HG02970 (cell line): ENCODE results near the gene SEC61G.

Experiments used
- ATAC-seq: cut with Tn5 transposase; IDR thresholded peaks from one replicate; pipeline ENCODE4 v1.9.1; 2021; ENCODE audit warnings: mild to moderate bottlenecking, moderate library complexity, moderate number of reproducible peaks; ENCODE audit not compliant: unreplicated experiment, low FRiP score

SEC61G gene

DNA sequence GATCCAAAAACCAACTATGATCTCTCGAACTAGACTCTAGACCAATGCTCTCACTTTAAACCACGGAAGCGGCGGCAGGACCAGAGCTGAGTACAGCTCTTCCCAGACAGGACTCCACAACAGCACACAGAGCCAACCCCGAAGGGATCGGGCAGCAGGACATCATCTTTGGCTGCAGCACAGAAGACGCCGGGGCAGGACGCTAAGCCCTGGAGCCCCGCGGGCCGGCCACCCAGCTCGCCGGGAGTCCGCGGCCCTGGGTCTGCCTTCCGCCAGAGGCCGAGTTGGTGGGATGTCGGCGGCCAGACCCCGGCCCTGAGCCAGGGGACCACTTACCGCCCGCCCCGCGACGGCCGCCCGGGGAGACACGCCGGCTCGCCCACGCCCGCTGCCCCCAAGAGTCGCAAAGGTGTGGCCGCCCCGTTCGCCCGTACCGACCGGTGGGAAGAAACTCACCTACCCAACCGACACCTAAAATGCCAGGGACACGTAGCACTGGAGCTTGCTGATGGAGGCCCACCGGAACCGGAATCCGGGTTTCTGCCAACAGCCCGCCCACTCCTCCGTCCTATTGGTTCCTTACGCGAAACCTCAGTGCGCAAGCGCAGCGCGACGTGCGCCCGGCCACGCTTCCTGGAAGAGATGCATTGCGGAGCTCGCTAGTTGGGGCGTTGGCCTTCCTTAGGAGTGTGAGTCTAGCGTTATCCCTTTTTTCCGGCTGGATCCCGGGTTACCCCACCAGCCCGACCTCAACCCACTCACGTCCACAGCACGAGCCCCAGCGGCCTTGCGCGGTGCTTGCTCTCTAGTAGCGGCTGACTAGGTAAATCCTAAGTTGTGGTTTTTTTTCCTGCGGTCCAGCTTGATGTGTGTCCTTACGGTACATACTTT lies at the start of gene SEC61G:
TSS of gene SEC61G (minus strand) at position 510 of the 891 bp plus-strand sequence. CDS start 1,623 bp downstream, outside the sequence.
- peak; percentile 99 for ATAC-seq

DNA sequence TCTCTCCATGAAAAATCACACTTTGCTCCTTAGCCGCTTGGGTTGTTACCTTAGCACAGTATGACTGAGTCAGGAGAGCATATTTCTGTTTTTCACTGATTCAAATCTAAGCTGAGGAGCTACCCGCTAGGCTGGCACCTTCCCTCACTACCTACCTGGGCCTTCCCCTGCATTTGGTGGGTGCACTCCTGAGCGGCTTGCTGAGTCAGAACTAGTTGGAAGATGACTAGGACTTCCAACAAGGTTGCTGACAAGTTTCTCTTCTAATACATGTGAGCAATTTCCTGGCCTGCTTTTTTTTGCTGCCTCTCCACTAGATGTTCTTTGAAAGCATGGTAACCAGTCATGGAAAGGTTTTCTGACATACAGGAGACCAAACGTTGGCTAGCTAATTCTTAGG lies 43.8 kb upstream of the SEC61G start:
- no peak for ATAC-seq

DNA sequence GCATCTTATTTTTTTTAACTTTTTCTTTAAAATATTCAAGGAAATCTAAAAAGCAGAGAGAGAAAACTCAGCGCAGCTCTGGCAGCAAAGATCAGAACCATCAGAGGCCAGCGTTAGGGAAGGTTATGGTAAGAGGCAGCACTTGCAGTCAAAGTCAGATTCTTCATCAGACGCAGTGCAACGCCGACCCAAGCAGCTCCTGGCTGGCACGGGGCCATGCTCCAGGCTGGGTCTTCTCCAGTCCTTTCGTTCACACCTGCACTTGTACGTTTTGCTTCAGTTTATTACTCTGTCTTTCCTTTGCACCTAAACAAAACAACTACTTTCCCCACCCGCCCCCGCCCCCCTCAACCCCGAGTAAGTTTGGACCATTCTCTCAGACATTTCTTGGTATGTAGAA lies 43.1 kb upstream of the SEC61G start:
- ATAC-seq = no peak

GRCh38 chr7:54799792-54800191 lies 40.8 kb upstream of the SEC61G start:
- ATAC-seq = no peak

DNA sequence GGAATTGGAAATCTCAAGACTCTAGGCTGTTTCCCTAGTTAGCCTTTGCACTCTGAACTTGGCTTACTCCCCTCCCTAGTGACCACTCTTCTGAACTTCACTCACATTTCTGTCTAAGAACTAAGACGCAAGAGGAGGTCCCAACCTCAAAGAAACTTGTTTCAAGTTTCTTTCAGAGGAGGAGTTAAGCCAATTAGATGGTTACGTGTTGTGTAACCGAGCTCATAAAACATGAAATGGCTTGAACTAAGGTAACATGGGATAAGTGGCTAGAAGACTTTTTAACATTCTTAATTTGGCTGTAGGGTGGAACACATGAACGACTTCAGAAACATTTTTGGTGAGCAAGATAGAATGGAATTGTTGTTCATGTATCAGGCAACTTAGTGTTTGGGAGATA lies 39.5 kb upstream of the SEC61G start:
- no peak for ATAC-seq

- no peak for ATAC-seq
Observed at GRCh38 chr7:54796853-54797252, 37.8 kb upstream of the SEC61G start.

GRCh38 chr7:54796150-54796549 lies 37.1 kb upstream of the SEC61G start:
- no peak for ATAC-seq

DNA sequence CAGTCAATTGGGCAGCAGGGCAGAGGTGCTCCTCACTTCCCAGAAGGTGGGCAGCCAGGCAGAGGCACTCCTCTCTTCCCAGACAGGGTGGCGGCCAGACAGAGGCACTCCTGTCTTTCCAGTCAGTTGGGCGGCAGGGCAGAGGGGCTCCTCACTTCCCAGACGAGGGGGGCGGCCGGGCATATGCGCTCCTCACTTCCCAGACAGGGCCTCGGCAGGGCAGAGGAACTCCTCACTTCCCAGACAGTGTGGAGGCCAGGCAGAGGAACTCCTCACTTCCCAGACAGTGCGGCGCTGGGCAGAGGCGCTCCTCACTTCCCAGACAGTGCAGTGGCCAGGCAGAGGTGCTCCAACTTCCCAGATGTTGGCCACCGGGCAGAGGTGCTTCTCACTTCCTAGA lies 33.4 kb upstream of the SEC61G start:
- ATAC-seq = no peak

- ATAC-seq = no peak
Observed at GRCh38 chr7:54788664-54789063, 29.7 kb upstream of the SEC61G start.

DNA sequence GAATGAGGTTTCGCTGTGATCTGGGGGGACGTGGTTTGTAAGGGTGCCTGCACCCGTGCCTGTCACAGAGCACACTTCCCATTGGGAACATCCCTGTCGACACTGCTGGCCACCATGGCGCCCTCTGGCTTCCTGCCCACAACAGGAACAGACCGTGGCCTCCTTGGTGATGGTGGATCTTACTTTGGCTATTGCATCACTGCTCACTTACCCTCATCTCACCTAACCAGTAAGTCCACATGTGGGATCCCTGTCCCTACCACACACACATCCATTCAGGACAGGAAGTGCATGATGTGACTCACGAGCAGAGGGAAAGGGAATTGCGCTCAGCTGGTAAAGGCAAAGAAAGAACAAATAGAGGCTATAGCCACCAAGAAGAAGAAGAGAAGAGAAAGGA lies 26.2 kb upstream of the SEC61G start:
- ATAC-seq = no peak

- ATAC-seq = no peak
Observed at GRCh38 chr7:54783952-54784351, 24.9 kb upstream of the SEC61G start.

DNA sequence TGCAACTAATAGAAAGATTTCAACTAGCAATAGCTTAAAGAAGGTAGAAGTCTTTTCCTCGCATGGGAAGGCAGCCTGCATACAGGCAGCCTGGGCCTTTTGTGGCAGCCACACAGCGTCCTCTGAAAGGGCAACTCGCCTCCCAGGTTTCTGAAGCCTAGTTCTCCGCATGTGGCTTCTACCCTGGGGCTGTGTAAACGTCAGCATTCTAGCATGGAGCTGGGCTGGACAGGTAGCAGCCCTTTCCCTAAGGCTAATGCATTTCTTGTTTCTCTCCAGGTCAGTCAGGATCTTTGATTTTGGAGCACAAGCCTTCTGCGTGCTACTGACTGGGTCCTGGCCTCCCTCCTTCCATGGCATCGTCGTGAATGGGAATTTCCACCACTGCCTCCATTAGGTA lies 23.8 kb upstream of the SEC61G start:
- no peak for ATAC-seq

DNA sequence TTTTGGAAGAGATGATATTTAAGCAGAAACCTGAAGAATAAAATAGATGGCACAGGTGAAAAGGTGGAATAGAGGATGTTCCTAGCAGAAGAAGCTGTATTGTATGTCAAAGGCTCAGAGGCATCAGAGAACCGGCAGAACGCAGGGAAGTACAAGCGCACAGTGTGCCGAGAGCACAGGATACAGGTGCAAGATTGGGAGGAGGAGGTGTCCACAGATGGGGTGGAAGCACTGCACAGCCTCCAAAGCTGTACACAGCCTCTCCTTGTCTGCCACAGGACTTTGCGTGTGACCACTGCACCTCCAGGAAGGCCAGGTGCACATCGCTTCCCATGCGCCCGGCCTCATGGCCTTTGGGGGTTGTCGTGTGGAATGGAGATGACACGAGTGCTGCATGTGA lies 23.3 kb upstream of the SEC61G start:
- no peak for ATAC-seq

- no peak for ATAC-seq
Observed at GRCh38 chr7:54781134-54781920, 22.3 kb upstream of the SEC61G start.

DNA sequence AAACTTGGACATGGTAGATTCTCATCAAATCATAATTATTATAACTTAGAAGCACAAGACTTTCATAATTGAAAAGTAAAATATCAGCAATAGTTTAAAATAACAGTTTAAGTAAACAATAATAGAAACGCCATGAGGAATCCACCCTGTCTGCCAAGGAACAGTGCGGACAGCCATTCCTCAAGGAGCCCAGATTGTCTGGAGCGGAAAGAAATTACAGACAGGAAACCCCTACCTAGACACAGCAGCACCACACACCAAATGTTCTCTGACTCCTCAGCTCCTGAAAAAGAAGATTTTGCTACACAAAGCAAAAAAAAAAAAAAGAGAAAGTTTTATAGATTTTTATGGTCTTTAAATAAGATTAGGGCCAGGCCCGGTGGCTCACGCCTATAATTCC lies 21.5 kb upstream of the SEC61G start:
- no peak for ATAC-seq

GRCh38 chr7:54778696-54779540 lies 19.9 kb upstream of the SEC61G start:
- ATAC-seq = no peak

- no peak for ATAC-seq
Observed at GRCh38 chr7:54778166-54778565, 19.2 kb upstream of the SEC61G start.

DNA sequence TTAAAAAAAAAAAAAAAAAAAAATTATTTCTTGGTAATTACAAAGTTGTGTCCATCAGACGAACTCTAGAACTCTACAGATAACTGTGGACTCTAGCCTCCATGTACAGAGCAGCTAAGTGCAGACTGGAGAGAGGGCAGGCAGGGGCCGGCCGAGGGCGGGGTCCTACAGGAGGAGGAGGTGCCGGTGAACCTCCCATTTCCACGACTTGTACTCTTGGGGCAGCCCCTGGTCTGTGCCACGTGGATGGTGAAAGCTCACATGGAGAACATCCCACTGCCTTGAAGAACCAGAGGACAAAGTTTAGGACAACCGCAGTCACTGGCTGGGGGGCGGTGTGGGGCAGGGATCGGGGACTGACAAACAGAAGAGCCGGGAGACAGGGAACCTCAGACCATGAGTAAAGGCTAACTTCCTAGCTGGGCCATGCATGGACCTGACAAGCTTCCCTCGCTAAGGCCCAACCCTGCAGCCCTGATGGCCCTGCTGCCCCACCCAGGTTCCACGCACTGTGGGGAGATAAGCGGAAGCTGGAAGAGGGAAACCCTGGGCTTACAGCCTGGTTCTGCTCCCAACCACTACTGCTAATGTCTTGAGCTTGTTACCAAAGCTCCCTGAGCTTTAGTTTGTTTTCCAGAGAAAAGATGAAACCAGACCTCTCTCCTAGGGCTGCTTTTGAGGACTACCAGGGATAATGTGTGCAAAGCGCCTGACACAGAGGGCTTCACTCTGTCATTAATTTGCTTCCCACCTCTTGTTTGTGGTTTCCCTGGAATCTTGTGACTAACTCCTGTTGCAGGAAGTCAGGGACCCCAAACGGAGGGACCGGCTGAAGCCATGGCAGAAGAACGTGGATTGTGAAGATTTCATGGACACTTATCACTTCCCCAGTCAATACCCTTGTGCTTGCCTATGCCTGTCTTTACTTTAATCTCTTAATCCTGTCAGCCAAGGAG lies 16.1 kb upstream of the SEC61G start:
- no peak for ATAC-seq
